ENCODE data around the gene COL7A1. TPM values are rescaled to one million over a fixed set of nuclear protein-coding genes. Genes with fewer than 3 reads are reported as not detected.

The COL7A1 gene
- total RNA-seq, 2 donors from 2014 or later, result 15.7 to 16.6 TPM

DNA sequence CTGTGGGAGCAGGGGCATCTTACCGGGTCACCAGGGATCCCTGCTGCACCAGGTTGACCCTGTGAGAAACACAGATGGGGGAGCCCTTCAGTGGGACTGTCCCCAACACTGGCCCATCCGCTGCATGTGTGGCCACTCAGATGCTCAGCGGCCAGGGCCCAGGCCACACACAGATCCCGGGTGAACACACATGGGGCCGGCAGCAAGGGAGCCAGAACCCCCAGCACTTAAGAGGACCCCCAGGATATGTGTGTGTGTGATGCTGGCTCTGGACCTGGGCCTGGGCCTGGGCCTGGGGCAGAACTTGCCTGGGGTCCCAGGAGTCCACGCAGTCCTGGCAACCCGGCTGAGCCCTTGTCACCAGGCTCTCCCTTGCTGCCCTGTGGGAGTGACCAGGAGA lies 26.7 kb downstream of the COL7A1 start:
- Histone ChIP-seq H3K4me3 (ENCODE audit: low read length) (no peak overlapping the region), H3K9me3 (ENCODE audit: control insufficient read depth, low read length) (no peaks in the 10 kb centered on the region), H3K36me3 (ENCODE audit: control insufficient read depth, insufficient read depth, low read length) (no peaks in the 10 kb centered on the region), H3K27me3 (ENCODE audit: control insufficient read depth, insufficient read depth, low read length, poor library complexity, severe bottlenecking) (no peaks in the 10 kb centered on the region), H3K9ac (ENCODE audit: extremely low read depth, low read length, poor library complexity, severe bottlenecking) (no peak overlapping the region), H3K27ac (ENCODE audit: low read depth, low read length) (no peak overlapping the region), H3K4me1 (ENCODE audit: control insufficient read depth, insufficient read depth, low read length) (no peaks in the 10 kb centered on the region)
- 83 to 92% methylated on average over 6 to 7 of the region's 7 CpGs for WGBS, 2 experiments (ENCODE audit: insufficient coverage in 1 of 2, insufficient read length in 1 of 2)
- Mint-ChIP-seq H3K27me3 (ENCODE audit: insufficient read depth) (no peaks in the 10 kb centered on the region), H3K9me3 (no peaks in the 10 kb centered on the region), H3K4me3 (no peak overlapping the region), H3K36me3 (ENCODE audit: low read depth) (no peaks in the 10 kb centered on the region), H3K27ac (no peak overlapping the region), H3K4me1 (peaks cover 4% of the 10 kb centered on the region)
- DNase-seq, result no peak
- TF ChIP-seq, protein P1, sequence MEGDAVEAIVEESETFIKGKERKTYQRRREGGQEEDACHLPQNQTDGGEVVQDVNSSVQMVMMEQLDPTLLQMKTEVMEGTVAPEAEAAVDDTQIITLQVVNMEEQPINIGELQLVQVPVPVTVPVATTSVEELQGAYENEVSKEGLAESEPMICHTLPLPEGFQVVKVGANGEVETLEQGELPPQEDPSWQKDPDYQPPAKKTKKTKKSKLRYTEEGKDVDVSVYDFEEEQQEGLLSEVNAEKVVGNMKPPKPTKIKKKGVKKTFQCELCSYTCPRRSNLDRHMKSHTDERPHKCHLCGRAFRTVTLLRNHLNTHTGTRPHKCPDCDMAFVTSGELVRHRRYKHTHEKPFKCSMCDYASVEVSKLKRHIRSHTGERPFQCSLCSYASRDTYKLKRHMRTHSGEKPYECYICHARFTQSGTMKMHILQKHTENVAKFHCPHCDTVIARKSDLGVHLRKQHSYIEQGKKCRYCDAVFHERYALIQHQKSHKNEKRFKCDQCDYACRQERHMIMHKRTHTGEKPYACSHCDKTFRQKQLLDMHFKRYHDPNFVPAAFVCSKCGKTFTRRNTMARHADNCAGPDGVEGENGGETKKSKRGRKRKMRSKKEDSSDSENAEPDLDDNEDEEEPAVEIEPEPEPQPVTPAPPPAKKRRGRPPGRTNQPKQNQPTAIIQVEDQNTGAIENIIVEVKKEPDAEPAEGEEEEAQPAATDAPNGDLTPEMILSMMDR (conservative IDR thresholded peaks at IDR 0.05), result no peak

DNA sequence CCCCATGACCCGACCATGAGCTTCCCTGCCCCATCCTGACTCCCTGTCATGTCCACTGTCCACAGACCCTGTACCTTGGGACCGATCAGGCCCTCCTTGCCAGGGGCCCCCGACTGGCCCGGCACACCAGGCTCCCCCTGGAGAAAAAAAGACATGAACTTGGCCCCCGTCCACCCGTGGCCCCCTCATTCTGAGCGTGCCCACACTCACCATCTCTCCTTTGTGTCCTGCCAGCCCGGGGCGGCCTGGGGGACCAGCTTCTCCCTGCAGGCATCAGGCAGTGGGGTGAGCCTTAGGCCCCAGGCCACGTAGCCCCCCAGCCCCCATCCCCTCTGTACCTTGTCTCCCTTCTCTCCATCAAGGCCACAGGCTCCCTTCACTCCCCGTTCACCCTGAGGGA lies 27.6 kb downstream of the COL7A1 start:
- H3K36me3 Mint-ChIP-seq (ENCODE audit: low read depth), result no peaks in the 10 kb centered on the region

DNA sequence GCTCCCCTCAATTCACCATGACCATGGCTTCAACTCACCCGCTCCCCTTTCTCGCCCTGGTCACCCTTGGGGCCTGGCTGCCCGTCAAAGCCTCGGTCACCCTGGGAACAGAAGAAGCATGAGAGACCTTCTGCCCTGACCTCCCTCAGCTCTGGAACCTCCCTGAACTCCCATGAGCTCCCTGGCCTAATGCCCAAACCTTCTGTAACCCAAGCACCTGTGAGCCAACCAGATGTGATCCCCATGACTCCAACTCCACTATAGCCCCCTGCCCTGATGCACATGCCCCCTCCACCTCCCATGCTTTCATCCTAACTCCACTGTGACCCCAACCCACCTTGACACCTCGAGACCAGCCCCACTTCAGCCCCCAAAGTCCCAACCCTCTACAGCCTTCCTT lies 28.0 kb downstream of the COL7A1 start:
- no peaks in the 10 kb centered on the region for H3K9me3 ChIP-seq (ENCODE audit: control insufficient read depth, low read length)
- H3K27me3 Mint-ChIP-seq (ENCODE audit: insufficient read depth), result no peaks in the 10 kb centered on the region
- WGBS, 2 experiments (ENCODE audit: insufficient coverage in 1 of 2, insufficient read length in 1 of 2), result 80 to 91% methylated on average over 4 to 5 of the region's 5 CpGs
- H3K36me3 Mint-ChIP-seq (ENCODE audit: low read depth), result no peaks in the 10 kb centered on the region
- H3K9ac ChIP-seq (ENCODE audit: extremely low read depth, low read length, poor library complexity, severe bottlenecking), result no peak overlapping the region
- no peaks in the 10 kb centered on the region for H3K9me3 Mint-ChIP-seq
- DNase-seq, result no peak
- no peak overlapping the region for H3K4me3 ChIP-seq (ENCODE audit: low read length)
- peaks cover 11% of the 10 kb centered on the region for H3K4me1 Mint-ChIP-seq
- H3K27me3 ChIP-seq (ENCODE audit: control insufficient read depth, insufficient read depth, low read length, poor library complexity, severe bottlenecking), result no peaks in the 10 kb centered on the region
- H3K4me1 ChIP-seq (ENCODE audit: control insufficient read depth, insufficient read depth, low read length), result no peaks in the 10 kb centered on the region
- H3K4me3 Mint-ChIP-seq, result no peak overlapping the region
- no peaks in the 10 kb centered on the region for H3K36me3 ChIP-seq (ENCODE audit: control insufficient read depth, insufficient read depth, low read length)
- H3K27ac ChIP-seq (ENCODE audit: low read depth, low read length), result no peak overlapping the region
- TF ChIP-seq, protein P1 (conservative IDR thresholded peaks at IDR 0.05), result no peak
- no peak overlapping the region for H3K27ac Mint-ChIP-seq

More for the DNA sequence above, 27.6 kb downstream of the COL7A1 start:
- no peaks in the 10 kb centered on the region for H3K9me3 Mint-ChIP-seq
- Histone ChIP-seq H3K27ac (ENCODE audit: low read depth, low read length) (no peak overlapping the region), H3K4me3 (ENCODE audit: low read length) (no peak overlapping the region), H3K27me3 (ENCODE audit: control insufficient read depth, insufficient read depth, low read length, poor library complexity, severe bottlenecking) (no peaks in the 10 kb centered on the region), H3K36me3 (ENCODE audit: control insufficient read depth, insufficient read depth, low read length) (no peaks in the 10 kb centered on the region), H3K9me3 (ENCODE audit: control insufficient read depth, low read length) (no peaks in the 10 kb centered on the region), H3K9ac (ENCODE audit: extremely low read depth, low read length, poor library complexity, severe bottlenecking) (no peak overlapping the region), H3K4me1 (ENCODE audit: control insufficient read depth, insufficient read depth, low read length) (no peaks in the 10 kb centered on the region)
- H3K4me3 Mint-ChIP-seq, result no peak overlapping the region
- H3K4me1 Mint-ChIP-seq, result peaks cover 11% of the 10 kb centered on the region
- no peak for DNase-seq
- TF ChIP-seq, protein P1 (conservative IDR thresholded peaks at IDR 0.05), result no peak
- WGBS, 2 experiments (ENCODE audit: insufficient coverage in 1 of 2, insufficient read length in 1 of 2), result 87 to 90% methylated on average over 5 to 11 of the region's 11 CpGs
- peak overlapping the region; percentile 75 for H3K27ac Mint-ChIP-seq
- H3K27me3 Mint-ChIP-seq (ENCODE audit: insufficient read depth), result no peaks in the 10 kb centered on the region
